ENCODE results near the gene FAM81B.

DNA sequence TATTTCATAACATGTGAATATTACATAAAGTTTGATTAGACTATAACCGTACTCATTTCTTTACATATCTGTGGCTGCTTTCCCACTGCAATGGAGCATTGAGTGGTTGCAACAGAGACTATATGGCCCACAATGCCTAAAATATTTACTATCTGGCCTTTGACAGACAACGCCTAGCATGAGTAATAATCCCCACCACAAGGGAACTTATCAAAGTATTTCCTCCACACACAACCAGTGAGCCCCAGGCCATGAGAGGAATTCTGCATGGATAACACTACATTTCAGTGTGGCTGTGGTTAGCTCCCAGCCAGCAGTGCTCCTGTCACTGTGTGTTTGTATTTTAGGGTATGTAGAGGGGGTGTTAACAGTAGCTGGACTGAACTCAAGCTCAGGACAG, 54.8 kb downstream of the FAM81B start:
- TF ChIP-seq POLR2AphosphoS5 (IDR thresholded peaks at IDR 0.05; ENCODE audit: low read depth, low read length) (no peak), POLR2A (IDR thresholded peaks at IDR 0.05; ENCODE audit: low read depth, low read length) (no peak)
